NCI-H1436 (cell line): ENCODE results near the gene PPP1R14C.
"Not testable (repeated sequence)": the region's sequence is repeated elsewhere in the genome, so short reads cannot be mapped to it uniquely, and the experiment has no call there.

Experiments used
- DNase-seq: peaks from one replicate; lab custom pipeline; 2025; lab: John Stamatoyannopoulos, UW

Gene PPP1R14C

DNA sequence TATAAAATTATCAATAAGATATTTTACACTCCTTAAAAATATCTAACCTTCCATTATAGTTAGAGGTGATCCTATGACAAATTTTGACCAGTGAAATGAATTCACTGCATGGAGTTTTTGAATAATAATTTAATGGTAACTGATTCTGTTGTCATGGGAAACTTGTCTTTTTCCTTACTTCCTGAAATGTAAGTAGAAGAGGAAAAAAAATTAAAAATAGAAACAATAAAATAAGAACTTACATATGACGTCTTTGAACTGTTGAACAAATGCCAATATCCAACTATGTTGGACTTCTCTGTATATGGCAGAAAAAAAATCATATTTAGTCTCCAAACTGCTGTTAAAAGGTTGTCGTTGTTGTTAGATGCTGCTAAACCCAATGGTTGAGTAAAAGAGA lies 26.3 kb downstream of the PPP1R14C start:
- DNase-seq, result no peak

DNA sequence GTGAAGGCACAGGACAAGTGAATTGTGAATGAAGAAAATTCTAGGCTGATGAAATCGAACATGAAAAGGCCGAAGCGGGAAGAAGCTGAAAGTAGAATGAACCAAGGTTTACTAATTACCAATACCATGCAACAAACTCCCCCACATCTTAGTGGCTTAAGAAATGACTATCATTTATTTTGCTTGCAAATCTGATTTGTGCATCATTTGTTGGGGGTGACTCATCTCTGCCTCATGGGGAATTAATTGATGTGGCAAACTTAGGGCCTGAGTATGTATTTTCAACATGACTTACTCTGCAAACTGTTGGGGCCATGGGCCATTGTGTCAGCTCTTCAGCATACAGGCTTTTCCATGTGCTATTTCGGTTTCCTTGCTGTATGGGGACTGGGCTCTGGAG lies 26.8 kb downstream of the PPP1R14C start:
- no peak for DNase-seq

- no peak for DNase-seq
Measured at GRCh38 chr6:150172929-150173328, 30.1 kb downstream of the PPP1R14C start.

- no peak for DNase-seq
Measured at GRCh38 chr6:150175586-150176151, 32.8 kb downstream of the PPP1R14C start.

GRCh38 chr6:150176152-150176551 lies 33.3 kb downstream of the PPP1R14C start:
- DNase-seq, result no peak

GRCh38 chr6:150176659-150177058 lies 33.8 kb downstream of the PPP1R14C start:
- no peak for DNase-seq

GRCh38 chr6:150177259-150177951 lies 34.6 kb downstream of the PPP1R14C start:
- DNase-seq, result no peak

DNA sequence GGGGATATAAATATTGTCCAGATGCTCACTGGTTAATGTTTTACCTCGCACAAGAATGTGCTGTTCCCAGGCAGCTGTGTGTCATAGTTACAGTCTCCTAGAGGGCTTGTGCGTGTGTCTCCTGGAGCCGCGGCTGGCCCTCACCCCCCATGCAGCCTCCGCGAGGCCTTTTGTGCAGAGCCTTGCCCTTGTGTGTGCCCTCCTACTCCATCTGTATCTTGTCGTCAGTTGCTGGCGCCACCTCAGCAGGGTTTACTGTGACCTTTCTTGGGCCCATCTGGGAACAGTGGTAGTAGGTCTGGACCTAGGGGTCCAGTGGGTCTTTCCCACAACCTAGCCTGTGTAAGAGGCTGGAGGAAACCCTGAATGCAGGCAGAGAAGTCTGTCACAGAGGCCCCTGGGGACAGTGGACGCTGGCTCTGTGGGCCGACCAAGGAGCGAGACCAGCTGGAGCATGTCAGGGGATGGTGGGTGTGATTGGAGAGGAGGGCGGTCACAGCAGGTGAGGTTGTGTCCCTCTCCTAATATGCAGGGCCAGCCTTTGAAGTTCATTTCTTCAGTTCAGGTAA lies 35.2 kb downstream of the PPP1R14C start:
- no peak for DNase-seq

- no peak for DNase-seq
Measured at GRCh38 chr6:150179030-150179429, 36.2 kb downstream of the PPP1R14C start.

GRCh38 chr6:150179907-150180424 lies 37.1 kb downstream of the PPP1R14C start:
- not testable (repeated sequence) for DNase-seq

GRCh38 chr6:150180517-150180916 lies 37.7 kb downstream of the PPP1R14C start:
- no peak for DNase-seq

- no peak for DNase-seq
Measured at GRCh38 chr6:150182460-150183078, 39.7 kb downstream of the PPP1R14C start.

GRCh38 chr6:150183105-150183504 lies 40.3 kb downstream of the PPP1R14C start:
- no peak for DNase-seq

DNA sequence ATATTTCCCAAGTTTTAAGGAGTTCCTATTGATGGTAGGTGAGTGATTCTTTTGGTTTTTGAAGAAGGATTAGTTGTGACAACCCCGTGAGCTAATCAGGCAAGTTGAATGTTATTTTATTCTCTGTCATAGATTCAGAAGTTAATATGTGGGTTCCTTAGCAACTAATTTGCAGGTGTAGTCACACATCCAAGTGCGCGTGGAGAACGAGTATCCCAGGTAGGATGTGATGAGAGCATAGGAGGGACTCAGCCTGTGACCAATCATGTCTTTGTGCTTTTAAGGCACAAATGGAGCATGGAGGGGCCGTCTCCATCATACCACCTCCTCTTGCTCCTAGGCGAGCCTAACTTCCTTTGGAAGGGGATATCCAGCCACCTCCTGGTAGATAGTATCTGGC lies 41.1 kb downstream of the PPP1R14C start:
- DNase-seq, result no peak

- no peak for DNase-seq
Measured at GRCh38 chr6:150184850-150185731, 42.2 kb downstream of the PPP1R14C start.

DNA sequence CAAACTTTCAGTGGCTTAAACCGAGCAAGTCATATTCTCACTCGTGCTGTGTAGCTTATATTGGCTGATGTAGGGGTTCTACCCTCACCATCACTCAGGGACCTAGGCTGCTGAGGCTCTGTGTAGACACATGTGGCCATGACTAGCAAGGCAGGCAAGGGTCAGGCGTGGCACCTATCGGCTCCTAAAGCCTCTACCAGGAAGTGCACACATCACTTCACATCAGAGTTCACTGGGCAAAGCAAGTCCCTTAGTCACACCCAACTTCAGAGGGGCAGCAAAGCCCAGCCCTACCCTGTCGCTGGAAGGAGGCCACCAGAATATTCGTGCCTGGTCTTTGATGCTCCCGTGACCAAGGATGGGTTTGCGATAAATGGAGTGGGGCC lies 42.9 kb downstream of the PPP1R14C start:
- no peak for DNase-seq

DNA sequence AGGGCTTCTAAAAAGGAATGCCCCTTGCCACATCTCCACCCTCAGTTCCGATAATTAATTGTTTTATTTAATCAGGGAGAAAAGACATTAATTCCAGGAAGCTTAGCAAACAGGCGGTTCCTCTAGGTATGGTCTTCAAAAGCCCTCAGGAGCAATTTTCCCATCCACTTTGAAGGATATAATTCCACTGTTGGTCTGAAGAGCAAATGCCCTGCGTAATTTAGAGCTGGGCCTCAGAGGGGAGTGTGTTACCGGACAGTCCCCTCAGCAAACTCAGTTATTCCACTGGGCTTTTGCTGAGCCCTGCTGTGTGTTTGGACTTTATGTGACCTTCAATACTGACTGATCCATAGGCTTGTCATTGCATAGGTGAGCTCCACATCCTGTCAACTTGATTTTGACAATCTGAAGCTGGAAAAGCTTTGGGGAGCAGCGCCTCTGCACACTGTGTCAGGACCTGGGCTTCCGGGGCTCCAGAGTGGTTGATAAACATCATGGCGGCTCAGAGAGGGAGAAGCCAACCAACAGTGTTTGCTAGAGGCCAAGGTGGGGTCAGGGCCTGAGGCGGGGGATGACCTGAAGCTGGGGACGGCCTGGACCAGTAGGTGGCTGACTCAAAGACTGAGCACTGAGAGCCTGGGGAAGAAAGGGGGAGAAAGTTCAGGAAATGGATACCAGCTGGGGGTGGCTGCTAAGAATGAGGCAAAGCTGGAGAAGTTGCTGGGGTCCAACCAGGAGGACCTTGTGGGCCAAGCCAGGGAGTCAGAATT lies 43.5 kb downstream of the PPP1R14C start:
- DNase-seq, result no peak

GRCh38 chr6:150187433-150187832 lies 44.6 kb downstream of the PPP1R14C start:
- not testable (repeated sequence) for DNase-seq

GRCh38 chr6:150189122-150189521 lies 46.3 kb downstream of the PPP1R14C start:
- DNase-seq, result no peak

DNA sequence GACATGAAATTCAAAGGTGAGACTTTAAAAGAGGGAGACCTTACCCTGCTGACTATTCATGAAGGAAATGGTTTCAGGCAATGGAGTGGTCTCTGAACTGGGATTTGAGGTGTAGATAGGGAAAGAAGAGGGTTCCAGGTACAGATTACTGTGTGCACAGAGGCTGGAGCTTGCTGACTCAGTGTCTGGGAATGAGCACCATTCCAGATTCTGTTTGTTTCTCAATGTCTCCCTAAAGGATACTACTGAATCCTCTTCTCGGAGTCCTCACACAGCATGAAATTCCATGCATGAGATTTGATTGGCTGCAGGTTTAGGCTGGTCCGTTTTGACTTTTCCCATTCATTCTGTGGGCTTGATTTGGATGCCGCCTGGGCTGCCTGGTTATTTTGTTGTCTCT lies 49.0 kb downstream of the PPP1R14C start:
- no peak for DNase-seq

- DNase-seq, result no peak
Measured at GRCh38 chr6:150194195-150194594, 51.4 kb downstream of the PPP1R14C start.
